ENCODE data around the gene LIPK. TPM values are rescaled to one million over a fixed set of nuclear protein-coding genes. Genes with fewer than 3 reads are reported as not detected.

LIPK gene
- total and polyA plus RNA-seq, 2 experiments from 2014 or later: not detected

GRCh38 chr10:88792661-88793060 lies 86.6 kb downstream of the LIPK start:
- Histone ChIP-seq H3K9ac (no peak overlapping the region), H3K9me2 (ENCODE audit: insufficient read depth) (no peaks in the 10 kb centered on the region), H3F3A (ENCODE audit: insufficient read depth) (peaks cover 10% of the 10 kb centered on the region; the same call in 1 of the 2 replicates), H3K27ac (no peak overlapping the region), H4K20me1 (ENCODE audit: insufficient read depth) (no peaks in the 10 kb centered on the region), H3K27me3 (replicated peaks; ENCODE audit: insufficient read depth) (no peaks in the 10 kb centered on the region), H2AFZ (no peak overlapping the region), H3K36me3 (ENCODE audit: low read depth) (no peaks in the 10 kb centered on the region), H3K9me3 (ENCODE audit: low read depth) (no peaks in the 10 kb centered on the region), H3K4me1 (ENCODE audit: insufficient read depth) (peaks cover 36% of the 10 kb centered on the region), H3K4me3 (no peak overlapping the region), H3K79me2 (ENCODE audit: insufficient read depth) (no peaks in the 10 kb centered on the region), H3K4me2 (ENCODE audit: unreplicated experiment) (no peak overlapping the region)
- peak; percentile 64 for DNase-seq
- 78 to 79% methylated on average over 4 of the region's 4 CpGs for whole genome bisulfite sequencing, 2 experiments (ENCODE audit: low coverage in 1 of 2, low lambda C conversion rate in 2 of 2, missing lambda C conversion rate in 2 of 2)
- no peak for TF ChIP-seq EZH2phosphoT487 (IDR thresholded peaks at IDR 0.05; ENCODE audit: insufficient read depth, low read depth)
- TF ChIP-seq EZH2 (IDR thresholded peaks at IDR 0.05; ENCODE audit: insufficient read depth, poor library complexity, severe bottlenecking): no peak
- in situ Hi-C loops (cut with MboI): no loop called here

- peak; percentile 67 for DNase-seq
- TF ChIP-seq EZH2phosphoT487 (IDR thresholded peaks at IDR 0.05; ENCODE audit: insufficient read depth, low read depth) (no peak), EZH2 (IDR thresholded peaks at IDR 0.05; ENCODE audit: insufficient read depth, poor library complexity, severe bottlenecking) (no peak)
- Histone ChIP-seq H2AFZ (no peak overlapping the region), H3K9me2 (ENCODE audit: insufficient read depth) (no peaks in the 10 kb centered on the region), H3K9ac (no peak overlapping the region), H3K9me3 (ENCODE audit: low read depth) (no peaks in the 10 kb centered on the region), H3K27me3 (replicated peaks; ENCODE audit: insufficient read depth) (no peaks in the 10 kb centered on the region), H3K4me3 (no peak overlapping the region), H3K79me2 (ENCODE audit: insufficient read depth) (no peaks in the 10 kb centered on the region), H3K4me2 (ENCODE audit: unreplicated experiment) (peak overlapping the region; percentile 12), H3K27ac (no peak overlapping the region), H3F3A (ENCODE audit: insufficient read depth) (peaks cover 10% of the 10 kb centered on the region; the same call in 1 of the 2 replicates), H4K20me1 (ENCODE audit: insufficient read depth) (no peaks in the 10 kb centered on the region), H3K4me1 (ENCODE audit: insufficient read depth) (peaks cover 36% of the 10 kb centered on the region), H3K36me3 (ENCODE audit: low read depth) (no peaks in the 10 kb centered on the region)
- in situ Hi-C loops (cut with MboI): no loop called here
- WGBS, 2 experiments (ENCODE audit: low coverage in 1 of 2, low lambda C conversion rate in 2 of 2, missing lambda C conversion rate in 2 of 2): 44% methylated on average over 2 of the region's 2 CpGs
These were observed 87.8 kb downstream of the LIPK start for GRCh38 chr10:88793712-88794299.

GRCh38 chr10:88794731-88795130 lies 88.7 kb downstream of the LIPK start:
- DNase-seq: peak; percentile 43
- H3K4me2 ChIP-seq (ENCODE audit: unreplicated experiment): peak overlapping the region; percentile 12
- H3K27ac ChIP-seq: no peak overlapping the region
- H3K4me1 ChIP-seq (ENCODE audit: insufficient read depth): peaks cover 36% of the 10 kb centered on the region
- TF ChIP-seq EZH2 (IDR thresholded peaks at IDR 0.05; ENCODE audit: insufficient read depth, poor library complexity, severe bottlenecking): no peak
- no peak for TF ChIP-seq EZH2phosphoT487 (IDR thresholded peaks at IDR 0.05; ENCODE audit: insufficient read depth, low read depth)
- no peaks in the 10 kb centered on the region for H4K20me1 ChIP-seq (ENCODE audit: insufficient read depth)
- no peak overlapping the region for H3K4me3 ChIP-seq
- 0 to 3% methylated on average over 1 of the region's 1 CpG for WGBS, 2 experiments (ENCODE audit: low coverage in 1 of 2, low lambda C conversion rate in 2 of 2, missing lambda C conversion rate in 2 of 2)
- no peaks in the 10 kb centered on the region for H3K79me2 ChIP-seq (ENCODE audit: insufficient read depth)
- H3F3A ChIP-seq (ENCODE audit: insufficient read depth): peaks cover 10% of the 10 kb centered on the region; the same call in 1 of the 2 replicates
- H3K9me3 ChIP-seq (ENCODE audit: low read depth): no peaks in the 10 kb centered on the region
- in situ Hi-C loops (cut with MboI): no loop called here
- no peaks in the 10 kb centered on the region for H3K9me2 ChIP-seq (ENCODE audit: insufficient read depth)
- H3K9ac ChIP-seq: no peak overlapping the region
- H3K36me3 ChIP-seq (ENCODE audit: low read depth): no peaks in the 10 kb centered on the region
- no peak overlapping the region for H2AFZ ChIP-seq
- no peaks in the 10 kb centered on the region for H3K27me3 ChIP-seq (replicated peaks; ENCODE audit: insufficient read depth)

- Histone ChIP-seq H3K9me2 (ENCODE audit: insufficient read depth) (no peaks in the 10 kb centered on the region), H3K9ac (no peak overlapping the region), H2AFZ (no peak overlapping the region), H3K4me1 (ENCODE audit: insufficient read depth) (peaks cover 15% of the 10 kb centered on the region), H3K79me2 (ENCODE audit: insufficient read depth) (no peaks in the 10 kb centered on the region), H3K36me3 (ENCODE audit: low read depth) (no peaks in the 10 kb centered on the region), H3K4me3 (no peak overlapping the region), H3K9me3 (ENCODE audit: low read depth) (no peaks in the 10 kb centered on the region), H3F3A (ENCODE audit: insufficient read depth) (peaks cover 14% of the 10 kb centered on the region; the same call in 1 of the 2 replicates), H3K27ac (no peak overlapping the region), H3K4me2 (ENCODE audit: unreplicated experiment) (no peak overlapping the region), H3K27me3 (replicated peaks; ENCODE audit: insufficient read depth) (no peaks in the 10 kb centered on the region), H4K20me1 (ENCODE audit: insufficient read depth) (no peaks in the 10 kb centered on the region)
- in situ Hi-C loops (cut with MboI): no loop called here
- WGBS, 2 experiments (ENCODE audit: low coverage in 1 of 2, low lambda C conversion rate in 2 of 2, missing lambda C conversion rate in 2 of 2): 85 to 87% methylated on average over 2 of the region's 2 CpGs
- no peak for TF ChIP-seq EZH2 (IDR thresholded peaks at IDR 0.05; ENCODE audit: insufficient read depth, poor library complexity, severe bottlenecking)
- TF ChIP-seq EZH2phosphoT487 (IDR thresholded peaks at IDR 0.05; ENCODE audit: insufficient read depth, low read depth): no peak
- peak; percentile 72 for DNase-seq
These were observed 94.4 kb downstream of the LIPK start for GRCh38 chr10:88800152-88801125.

Other genes with a start within 250 kb of the LIPK start
- 15.3 and 23.1 TPM in 2 replicates for gene RNLS, start 122.9 kb upstream of the LIPK start, total RNA-seq (2014; rRNA removed; shearing (Covaris generic))
- 9.3 and 11.5 TPM in 2 replicates for gene RNLS, start 122.9 kb upstream of the LIPK start, polyA plus RNA-seq (2016; fragmentation: Nextera tagmentation; extraction: Ambion mirVana)
- gene LIPJ, start 119.5 kb upstream of the LIPK start, total RNA-seq (2014; rRNA removed; shearing (Covaris generic)): not detected in 2 replicates
- 0.18 TPM in 1 of 2 replicates, not detected in the other for gene LIPJ, start 119.5 kb upstream of the LIPK start, polyA plus RNA-seq (2016; fragmentation: Nextera tagmentation; extraction: Ambion mirVana)
- not detected in 2 replicates for gene LIPF, start 41.8 kb upstream of the LIPK start, total RNA-seq (2014; rRNA removed; shearing (Covaris generic))
- gene LIPF, start 41.8 kb upstream of the LIPK start, polyA plus RNA-seq (2016; fragmentation: Nextera tagmentation; extraction: Ambion mirVana): not detected in 2 replicates
- gene LIPN, start 53.8 kb downstream of the LIPK start, total RNA-seq (2014; rRNA removed; shearing (Covaris generic)): not detected in 2 replicates
- gene LIPN, start 53.8 kb downstream of the LIPK start, polyA plus RNA-seq (2016; fragmentation: Nextera tagmentation; extraction: Ambion mirVana): not detected in 2 replicates
- not detected in 2 replicates for gene LIPM, start 96.5 kb downstream of the LIPK start, total RNA-seq (2014; rRNA removed; shearing (Covaris generic))
- not detected in 2 replicates for gene LIPM, start 96.5 kb downstream of the LIPK start, polyA plus RNA-seq (2016; fragmentation: Nextera tagmentation; extraction: Ambion mirVana)
- gene ANKRD22, start 145.6 kb downstream of the LIPK start, total RNA-seq (2014; rRNA removed; shearing (Covaris generic)): 0.22 TPM in 1 of 2 replicates, not detected in the other
- gene ANKRD22, start 145.6 kb downstream of the LIPK start, polyA plus RNA-seq (2016; fragmentation: Nextera tagmentation; extraction: Ambion mirVana): not detected in 2 replicates
- 22.4 and 23.9 TPM in 2 replicates for gene STAMBPL1, start 174.0 kb downstream of the LIPK start, total RNA-seq (2014; rRNA removed; shearing (Covaris generic))
- gene STAMBPL1, start 174.0 kb downstream of the LIPK start, polyA plus RNA-seq (2016; fragmentation: Nextera tagmentation; extraction: Ambion mirVana): 13.3 and 15.1 TPM in 2 replicates
- gene ACTA2, start 246.5 kb downstream of the LIPK start, total RNA-seq (2014; rRNA removed; shearing (Covaris generic)): 161 and 164 TPM in 2 replicates
- 249 and 262 TPM in 2 replicates for gene ACTA2, start 246.5 kb downstream of the LIPK start, polyA plus RNA-seq (2016; fragmentation: Nextera tagmentation; extraction: Ambion mirVana)